Aorta (tissue), 5 donors: Measurements from ENCODE around the gene GNAL. TPM values are rescaled to one million over a fixed set of nuclear protein-coding genes. Genes with fewer than 3 reads are reported as not detected.

ENCODE experiments used
- ATAC-seq: fragments of 200-7000 bp; cut with Tn5 transposase; one replicate; pipeline ENCODE4 v1.9.1; 2022; ENCODE audit warnings: moderate library complexity; ENCODE audit not compliant: low FRiP score
- DNase-seq, 2 donors: peaks; one replicate each; pipeline ENCODE4 v3.0.0-alpha.2; 2020
- H3K27ac ChIP-seq, 2 donors: one replicate each; pipeline ENCODE4 v1.5.1; 2013; ENCODE audit warnings: low read length in 2 of 2, mild to moderate bottlenecking in 2 of 2, moderate library complexity in 2 of 2, control low read depth in 1 of 2, inconsistent platforms in 1 of 2, low read depth in 1 of 2
- H3K27me3 ChIP-seq, 2 donors: one replicate each; pipeline ENCODE4 v1.6.1; 2013; ENCODE audit warnings: control low read depth in 1 of 2, low read length in 1 of 2, mild to moderate bottlenecking in 1 of 2, moderate library complexity in 1 of 2; ENCODE audit not compliant: insufficient read depth in 2 of 2, control insufficient read depth in 1 of 2
- H3K36me3 ChIP-seq, 2 donors: one replicate each; pipeline ENCODE4 v1.6.1; 2013; ENCODE audit warnings: control low read depth in 1 of 2, low read length in 1 of 2, mild to moderate bottlenecking in 1 of 2; ENCODE audit not compliant: insufficient read depth in 2 of 2, control insufficient read depth in 1 of 2
- H3K4me1 ChIP-seq, 2 donors: one replicate each; pipeline ENCODE4 v1.6.1; 2013; ENCODE audit warnings: low read length in 2 of 2, control low read depth in 1 of 2, mild to moderate bottlenecking in 1 of 2, moderate library complexity in 1 of 2; ENCODE audit not compliant: insufficient read depth in 2 of 2, control insufficient read depth in 1 of 2
- H3K4me3 ChIP-seq, 2 donors: one replicate each; pipeline ENCODE4 v1.5.1; 2013; ENCODE audit warnings: low read length in 2 of 2, control low read depth in 1 of 2, mild to moderate bottlenecking in 1 of 2
- H3K9me3 ChIP-seq: one replicate; pipeline ENCODE4 v1.6.1; 2013; ENCODE audit warnings: mild to moderate bottlenecking, low read length; ENCODE audit not compliant: control insufficient read depth
- WGBS, 2 donors: extraction: QIAGEN DNeasy Blood & Tissue Kit; methylation state at CpG; one replicate each; pipeline ENCODE4 v1.1.7; 2013; 5-methylcytosine and 5-hydroxymethylcytosine counted together
- intact Hi-C, 2 donors: fragments of 100-400 bp; cut with DNase I; formaldehyde crosslinking; loops; one replicate each; pipeline versions ENCODE4 v1.14.2 to v1.15.0; 2022
- polyA plus RNA-seq, 2 donors: library from polyadenylated mRNA; stranded (reverse); fragments of 200-250 nt; gene quantifications; one replicate each; pipeline ENCODE4 v1.2.3, GENCODE V29; 2013
- total RNA-seq, 2 donors: library from RNA; stranded (reverse); fragmentation: NEBNext Ultra II Directional; extraction: Animal tissue kit (Norgen Biotek cat#: 25700); gene quantifications; one replicate each; pipeline ENCODE4 v1.2.1, GENCODE V29; 2021
- donor health status: healthy with polysubstance abuse.
- donor health status: Bipolar disorder and iron deficiency.
- donor health status: DM: no; HTN: no; CAD: no.
- donor health status: DM: no; HTN: no; CAD: no.
- donor health status: DM: yes; HTN: yes; CAD: no.

Gene GNAL
- total and polyA plus RNA-seq, 4 donors, result 2.0 to 15.5 (median 7.3) TPM

DNA sequence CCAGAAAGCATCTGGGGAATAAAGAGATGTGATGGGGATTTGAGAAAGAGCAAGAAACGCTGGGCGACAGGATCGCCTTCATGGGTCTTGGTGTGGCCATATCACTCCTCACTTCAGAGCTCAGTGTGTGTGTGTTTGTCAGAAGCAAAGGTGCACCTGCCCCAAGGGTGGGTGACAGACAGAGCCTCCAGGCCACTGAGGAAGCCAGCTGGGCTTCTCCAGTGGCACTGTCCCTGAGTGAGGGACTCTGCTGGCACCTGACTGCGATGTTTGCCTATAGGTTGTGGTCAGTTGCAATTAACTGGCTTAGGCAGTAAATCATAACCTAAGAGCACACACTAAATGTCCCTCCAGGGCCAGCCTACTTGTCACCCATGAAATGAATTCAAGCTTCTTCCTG, 23.5 kb upstream of the GNAL start:
- Histone ChIP-seq H3K4me1 (no peaks in the 10 kb centered on the region), H3K27me3 (no peaks in the 10 kb centered on the region), H3K27ac (no peak overlapping the region), H3K9me3 (no peaks in the 10 kb centered on the region), H3K4me3 (no peak overlapping the region), H3K36me3 (no peaks in the 10 kb centered on the region)
- DNase-seq, result no peak
- intact Hi-C loops, result no loop called here
- ATAC-seq, result no peak
- 84 to 93% methylated on average over 4 of the region's 4 CpGs for WGBS, 2 donors

GRCh38 chr18:11666176-11666575, 22.9 kb upstream of the GNAL start:
- intact Hi-C loops, result no loop called here
- 76 to 81% methylated on average over 4 of the region's 4 CpGs for WGBS, 2 donors
- Histone ChIP-seq H3K27ac (no peak overlapping the region), H3K4me3 (no peak overlapping the region), H3K4me1 (no peaks in the 10 kb centered on the region), H3K27me3 (no peaks in the 10 kb centered on the region), H3K36me3 (no peaks in the 10 kb centered on the region), H3K9me3 (no peaks in the 10 kb centered on the region)
- no peak for ATAC-seq
- DNase-seq, result no peak

GRCh38 chr18:11666831-11667230, 22.2 kb upstream of the GNAL start:
- Histone ChIP-seq H3K27ac (no peak overlapping the region), H3K9me3 (no peaks in the 10 kb centered on the region), H3K27me3 (no peaks in the 10 kb centered on the region), H3K4me3 (no peak overlapping the region), H3K36me3 (no peaks in the 10 kb centered on the region), H3K4me1 (no peaks in the 10 kb centered on the region)
- intact Hi-C loops, result no loop called here
- WGBS, 2 donors, result 83 to 95% methylated on average over 4 of the region's 4 CpGs
- DNase-seq (no peak), ATAC-seq (no peak)

DNA sequence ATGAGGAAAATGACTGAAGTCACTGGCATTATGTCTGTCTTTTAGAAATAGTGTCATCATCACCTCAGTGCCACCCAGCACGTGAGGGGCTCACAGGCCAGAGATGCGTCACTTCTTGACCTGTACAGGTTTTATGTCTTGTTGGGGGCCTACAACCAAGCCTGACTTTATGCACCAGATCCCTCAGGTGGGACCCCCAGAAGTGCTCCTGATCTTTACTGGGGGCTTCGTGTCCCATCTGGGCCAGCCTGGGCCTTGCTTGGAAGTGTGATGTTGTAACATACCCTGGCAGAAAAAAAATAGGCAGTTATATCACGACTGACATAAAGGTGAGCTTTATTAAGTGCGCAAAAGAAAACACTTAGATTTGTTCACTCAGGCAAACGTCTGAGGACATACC, 21.5 kb upstream of the GNAL start:
- no peaks in the 10 kb centered on the region for H3K36me3 ChIP-seq
- H3K4me3 ChIP-seq, result no peak overlapping the region
- intact Hi-C loops, result no loop called here
- H3K9me3 ChIP-seq, result no peaks in the 10 kb centered on the region
- H3K27me3 ChIP-seq, result no peaks in the 10 kb centered on the region
- H3K27ac ChIP-seq, result no peak overlapping the region
- WGBS, 2 donors, result 93 to 94% methylated on average over 6 of the region's 6 CpGs
- H3K4me1 ChIP-seq, result no peaks in the 10 kb centered on the region
- ATAC-seq (no peak), DNase-seq (no peak)

GRCh38 chr18:11668441-11669169, 20.5 kb upstream of the GNAL start:
- no peak for DNase-seq
- Histone ChIP-seq H3K4me1 (no peaks in the 10 kb centered on the region), H3K27me3 (no peaks in the 10 kb centered on the region), H3K9me3 (no peaks in the 10 kb centered on the region), H3K4me3 (no peak overlapping the region), H3K27ac (no peak overlapping the region), H3K36me3 (no peaks in the 10 kb centered on the region)
- intact Hi-C loops, result no loop called here
- ATAC-seq, result no peak
- WGBS, 2 donors, result 47 to 58% methylated on average over 10 of the region's 10 CpGs

DNA sequence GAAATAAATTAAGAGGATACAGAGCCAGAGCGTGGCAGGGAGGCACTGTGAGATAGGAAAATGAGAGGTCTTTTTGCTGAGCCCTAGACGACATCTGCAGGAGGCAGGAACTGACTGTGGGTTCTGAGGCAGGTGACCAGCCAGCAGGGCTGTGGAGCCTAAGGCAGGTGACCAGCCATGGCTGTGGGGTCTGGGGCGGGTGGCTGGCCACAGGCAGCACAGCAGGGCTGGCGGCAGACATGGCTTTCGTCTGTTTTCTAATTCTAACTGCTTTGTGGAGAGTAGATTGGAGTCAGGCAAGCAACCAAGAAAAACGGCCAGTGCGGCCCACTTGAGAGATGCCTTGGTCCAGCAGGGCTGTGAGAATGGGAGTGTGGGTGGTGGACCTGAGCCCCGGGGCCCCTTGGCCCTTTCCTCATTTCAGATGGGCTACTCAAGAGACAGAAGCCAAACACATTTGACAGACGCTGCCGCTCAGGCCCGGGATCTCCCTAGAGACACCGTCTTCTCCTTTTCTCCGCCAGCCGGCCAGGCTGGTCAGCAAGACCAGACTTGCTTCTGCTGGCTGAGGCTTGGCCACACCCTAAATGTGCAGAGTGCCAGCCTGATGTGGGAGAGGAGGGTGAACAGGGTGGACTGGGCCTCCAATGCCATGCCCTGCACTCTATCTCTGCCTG, 19.7 kb upstream of the GNAL start:
- Histone ChIP-seq H3K9me3 (no peaks in the 10 kb centered on the region), H3K4me3 (no peak overlapping the region), H3K36me3 (no peaks in the 10 kb centered on the region), H3K27ac (no peak overlapping the region), H3K4me1 (no peaks in the 10 kb centered on the region), H3K27me3 (no peaks in the 10 kb centered on the region)
- no peak for ATAC-seq
- WGBS, 2 donors, result 16 to 19% methylated on average over 14 of the region's 14 CpGs
- intact Hi-C loops, result no loop called here
- no peak for DNase-seq

GRCh38 chr18:11669948-11670275, 19.2 kb upstream of the GNAL start:
- H3K9me3 ChIP-seq, result no peaks in the 10 kb centered on the region
- no peak overlapping the region for H3K27ac ChIP-seq
- intact Hi-C loops, result no loop called here
- no peak overlapping the region for H3K4me3 ChIP-seq
- DNase-seq, result no peak
- no peaks in the 10 kb centered on the region for H3K27me3 ChIP-seq
- H3K4me1 ChIP-seq, result no peaks in the 10 kb centered on the region
- H3K36me3 ChIP-seq, result no peaks in the 10 kb centered on the region
- 84% methylated on average over 10 of the region's 10 CpGs for WGBS, 2 donors
- no peak for ATAC-seq

GRCh38 chr18:11671156-11671555, 17.9 kb upstream of the GNAL start:
- Histone ChIP-seq H3K4me1 (no peaks in the 10 kb centered on the region), H3K4me3 (no peak overlapping the region), H3K27me3 (no peaks in the 10 kb centered on the region), H3K9me3 (no peaks in the 10 kb centered on the region), H3K36me3 (no peaks in the 10 kb centered on the region), H3K27ac (no peak overlapping the region)
- intact Hi-C loops, result no loop called here
- 89 to 94% methylated on average over 8 of the region's 8 CpGs for WGBS, 2 donors
- no peak for DNase-seq
- no peak for ATAC-seq

DNA sequence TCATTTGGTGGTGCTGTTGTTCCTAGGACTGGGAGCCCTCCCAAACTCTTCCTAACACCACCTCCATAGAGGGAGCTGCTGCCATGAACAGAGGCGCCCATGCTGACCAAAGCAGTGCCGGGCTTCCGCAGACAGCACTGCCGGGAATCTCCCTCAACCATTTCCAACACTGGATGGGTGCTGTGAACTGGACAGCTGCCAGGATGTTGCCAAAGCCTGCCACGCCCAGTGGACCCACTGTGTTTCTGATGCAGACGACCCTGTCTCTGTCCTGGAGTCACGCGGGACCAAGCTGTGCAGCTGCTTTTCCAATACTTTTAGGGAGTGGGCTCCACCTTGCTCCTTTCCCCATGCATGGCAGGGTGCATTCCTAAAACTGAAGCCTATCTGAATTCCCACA, 16.9 kb upstream of the GNAL start:
- WGBS, 2 donors, result 94 to 97% methylated on average over 8 of the region's 8 CpGs
- Histone ChIP-seq H3K27me3 (no peaks in the 10 kb centered on the region), H3K27ac (no peak overlapping the region), H3K4me1 (no peaks in the 10 kb centered on the region), H3K4me3 (no peak overlapping the region), H3K9me3 (no peaks in the 10 kb centered on the region), H3K36me3 (no peaks in the 10 kb centered on the region)
- no peak for ATAC-seq
- no peak for DNase-seq
- intact Hi-C loops, result no loop called here
